ENCODE data around the gene NAT10. TPM values are rescaled to one million over a fixed set of nuclear protein-coding genes. Genes with fewer than 3 reads are reported as not detected.

NAT10 gene
- total and polyA plus RNA-seq, 2 experiments from 2014 or later, result 44.1 to 58.8 TPM

- no peaks in the 10 kb centered on the region for H3K27me3 ChIP-seq (ENCODE audit: insufficient read depth)
- H3K36me3 Mint-ChIP-seq (ENCODE audit: low read depth), result peaks cover 93% of the 10 kb centered on the region
- no peaks in the 10 kb centered on the region for H3F3A ChIP-seq (replicated peaks; ENCODE audit: low read depth)
- H3K4me1 ChIP-seq (ENCODE audit: insufficient read depth), result no peaks in the 10 kb centered on the region
- H3K27ac Mint-ChIP-seq, result no peak overlapping the region
- H3K4me3 Mint-ChIP-seq, result no peak overlapping the region
- no peak overlapping the region for H3K4me2 ChIP-seq
- no peak for TF ChIP-seq REST (IDR thresholded peaks at IDR 0.05; ENCODE audit: unreplicated experiment)
- no peak for TF ChIP-seq ZNF462 (CRISPR knock-in tag; IDR thresholded peaks at IDR 0.05)
- no peak for TF ChIP-seq ZNF331 (CRISPR knock-in tag; IDR thresholded peaks at IDR 0.05; ENCODE audit: low read depth)
- no peak for TF ChIP-seq CTCF (conservative IDR thresholded peaks at IDR 0.05; ENCODE audit: low read depth in 2 of 2)
- TF ChIP-seq CREB1 (CRISPR knock-in tag; IDR thresholded peaks at IDR 0.05; ENCODE audit: low read depth), result no peak
- no peak for TF ChIP-seq EZH2 (IDR thresholded peaks at IDR 0.05; ENCODE audit: low read depth, unreplicated experiment)
- TF ChIP-seq JUNB (IDR thresholded peaks at IDR 0.05; ENCODE audit: unreplicated experiment), result no peak
- no peak for TF ChIP-seq STAT1 (IDR thresholded peaks at IDR 0.05; ENCODE audit: unreplicated experiment)
- TF ChIP-seq ETS1 (IDR thresholded peaks at IDR 0.05), result no peak
- TF ChIP-seq ZNF114 (CRISPR knock-in tag; IDR thresholded peaks at IDR 0.05), result no peak
- no peak for TF ChIP-seq NANOG (IDR thresholded peaks at IDR 0.05; ENCODE audit: borderline replicate concordance)
- DNase-seq (ENCODE audit: low spot score), result no peak
- H3K4me1 Mint-ChIP-seq, result no peaks in the 10 kb centered on the region
- H3K79me2 ChIP-seq (replicated peaks; ENCODE audit: insufficient read depth), result no peaks in the 10 kb centered on the region
- no peak overlapping the region for H2AFZ ChIP-seq
- peaks cover 76% of the 10 kb centered on the region for H3K36me3 ChIP-seq (ENCODE audit: insufficient read depth)
- peaks cover 15% of the 10 kb centered on the region for H4K20me1 ChIP-seq (replicated peaks; ENCODE audit: insufficient read depth)
- no peak overlapping the region for H3K4me3 ChIP-seq
- no peak for ATAC-seq
- H3K9me3 Mint-ChIP-seq, result no peaks in the 10 kb centered on the region
- no peak overlapping the region for H3K27ac ChIP-seq (ENCODE audit: low read depth)
- no peaks in the 10 kb centered on the region for H3K9me2 ChIP-seq (ENCODE audit: insufficient read depth)
- H3K27me3 Mint-ChIP-seq (ENCODE audit: insufficient read depth, low read depth, poor library complexity), result peaks cover 2% of the 10 kb centered on the region
Observed at GRCh38 chr11:34114014-34114413, 8.6 kb downstream of the NAT10 start.
